Measurements from ENCODE around the gene PNKD. TPM values are rescaled to one million over a fixed set of nuclear protein-coding genes. Genes with fewer than 3 reads are reported as not detected.

PNKD gene
- total RNA-seq, 2 experiments from 2014 or later, result 17.8 to 18.5 TPM

- Mint-ChIP-seq H3K4me1 (peaks cover 24% of the 10 kb centered on the region), H3K27me3 (peaks cover 7% of the 10 kb centered on the region), H3K36me3 (ENCODE audit: low read depth) (no peaks in the 10 kb centered on the region), H3K4me3 (no peak overlapping the region), H3K27ac (no peak overlapping the region), H3K9me3 (ENCODE audit: low read depth) (no peaks in the 10 kb centered on the region)
- no peak for ATAC-seq
- DNase-seq, result no peak
- CTCF ChIA-PET, result interaction anchor here (0.8 kb wide), 1 partner anchor 15 kb away, joined by 3 read pairs; no protein-coding TSS in a partner anchor
- POLR2A ChIA-PET, result no interaction called here
- intact Hi-C loops (cut with DNase I, micrococcal nuclease), result loop anchor here in 1 of 2 experiments (1.0 kb wide), 1 partner anchor 9 kb away; no protein-coding TSS in a partner anchor
Measured at GRCh38 chr2:218328294-218328693, 58.0 kb downstream of the PNKD start.

- ATAC-seq, result no peak
- POLR2A ChIA-PET, result no interaction called here
- DNase-seq, result no peak
- CTCF ChIA-PET, result no interaction called here
- Mint-ChIP-seq H3K4me3 (no peak overlapping the region), H3K27ac (no peak overlapping the region), H3K9me3 (ENCODE audit: low read depth) (no peaks in the 10 kb centered on the region), H3K4me1 (peaks cover 18% of the 10 kb centered on the region), H3K36me3 (ENCODE audit: low read depth) (no peaks in the 10 kb centered on the region), H3K27me3 (no peaks in the 10 kb centered on the region)
- intact Hi-C loops (cut with DNase I, micrococcal nuclease), result no loop called here
Measured at GRCh38 chr2:218329027-218329825, 58.9 kb downstream of the PNKD start.

DNA sequence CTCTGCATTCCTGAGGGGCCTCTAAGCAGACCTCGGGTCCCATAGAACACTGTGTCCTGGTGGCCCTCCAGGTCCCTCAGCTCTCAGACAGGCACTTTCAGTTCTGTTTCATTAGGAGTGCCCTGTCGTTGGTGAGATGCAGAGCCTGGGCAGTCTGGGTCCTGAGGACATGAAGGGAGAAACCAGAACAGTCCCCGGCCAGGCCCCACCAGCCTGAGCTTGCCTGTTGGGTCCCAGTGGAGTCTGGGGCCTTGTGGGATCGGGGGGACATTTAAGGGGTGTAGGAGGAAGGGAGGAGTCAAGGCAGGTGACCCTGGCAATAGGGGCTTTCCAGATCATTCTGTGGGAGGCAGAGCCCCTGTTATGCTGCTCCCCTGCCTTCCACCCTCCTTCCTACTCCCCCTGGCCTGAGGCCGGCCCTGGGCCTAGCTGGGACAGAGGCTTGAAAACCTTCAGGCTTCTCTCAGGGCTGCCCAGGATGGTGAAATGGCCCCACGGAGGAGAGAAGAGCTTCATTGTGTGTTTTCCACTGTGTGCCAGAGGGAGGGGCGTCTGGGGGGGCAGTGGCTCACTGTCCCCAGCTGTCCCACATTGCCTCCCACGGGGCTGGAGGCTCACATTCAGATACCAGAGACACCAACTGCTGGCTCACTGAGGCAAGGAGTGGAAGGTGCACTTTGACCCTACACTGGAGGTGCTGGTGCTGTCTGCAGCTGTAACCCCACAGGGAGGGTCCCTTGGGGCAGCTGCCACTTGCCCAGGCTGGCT lies 59.7 kb downstream of the PNKD start:
- DNase-seq, result no peak
- Mint-ChIP-seq H3K27me3 (no peaks in the 10 kb centered on the region), H3K4me3 (no peak overlapping the region), H3K9me3 (ENCODE audit: low read depth) (no peaks in the 10 kb centered on the region), H3K4me1 (peaks cover 18% of the 10 kb centered on the region), H3K36me3 (ENCODE audit: low read depth) (no peaks in the 10 kb centered on the region), H3K27ac (no peak overlapping the region)
- intact Hi-C loops (cut with DNase I, micrococcal nuclease), result no loop called here
- ATAC-seq, result no peak
- POLR2A ChIA-PET, result interaction anchor here (0.5 kb wide), 1 partner anchor 354 kb away, joined by 4 read pairs; no protein-coding TSS in a partner anchor
- CTCF ChIA-PET, result interaction anchor here (0.5 kb wide), 1 partner anchor 638 kb away, joined by 3 read pairs; no protein-coding TSS in a partner anchor

DNA sequence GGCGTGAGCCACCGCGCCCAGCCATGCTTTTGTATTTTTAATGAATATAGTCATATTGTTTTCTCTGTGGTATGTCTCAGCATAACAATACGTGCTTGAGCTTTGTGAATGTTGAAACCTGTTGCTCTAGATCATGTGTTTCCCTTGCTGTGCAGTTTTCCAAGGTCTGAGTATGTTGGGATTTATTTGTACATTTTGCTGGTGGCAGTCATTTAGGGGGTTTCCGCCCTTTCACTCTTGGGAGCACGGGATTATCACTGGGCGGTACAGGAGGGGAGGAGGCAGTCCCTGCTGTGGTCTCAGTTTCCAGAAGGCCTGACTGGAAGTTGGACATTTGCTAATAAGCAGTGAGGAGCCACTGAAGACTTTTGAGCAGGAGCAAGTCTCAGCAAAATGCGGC lies 61.4 kb downstream of the PNKD start:
- H3K4me1 Mint-ChIP-seq, result peaks cover 8% of the 10 kb centered on the region
- ATAC-seq (no peak), DNase-seq (no peak)
- ChIA-PET POLR2A (no interaction called here), CTCF (no interaction called here)
- no peak overlapping the region for H3K27ac Mint-ChIP-seq
- no peaks in the 10 kb centered on the region for H3K9me3 Mint-ChIP-seq (ENCODE audit: low read depth)
- no peak overlapping the region for H3K4me3 Mint-ChIP-seq
- intact Hi-C loops (cut with DNase I, micrococcal nuclease), result no loop called here
- no peaks in the 10 kb centered on the region for H3K36me3 Mint-ChIP-seq (ENCODE audit: low read depth)
- no peaks in the 10 kb centered on the region for H3K27me3 Mint-ChIP-seq

- ATAC-seq, result no peak
- peaks cover 6% of the 10 kb centered on the region for H3K4me1 Mint-ChIP-seq
- DNase-seq, result no peak
- ChIA-PET POLR2A (no interaction called here), CTCF (interaction anchor here (0.5 kb wide), 1 partner anchor 24 kb away, joined by 3 read pairs; no protein-coding TSS in a partner anchor)
- H3K27me3 Mint-ChIP-seq, result no peaks in the 10 kb centered on the region
- no peaks in the 10 kb centered on the region for H3K9me3 Mint-ChIP-seq (ENCODE audit: low read depth)
- H3K4me3 Mint-ChIP-seq, result no peak overlapping the region
- H3K36me3 Mint-ChIP-seq (ENCODE audit: low read depth), result no peaks in the 10 kb centered on the region
- intact Hi-C loops (cut with DNase I, micrococcal nuclease), result no loop called here
- no peak overlapping the region for H3K27ac Mint-ChIP-seq
Measured at GRCh38 chr2:218332288-218332687, 62.0 kb downstream of the PNKD start.

- CTCF ChIA-PET, result interaction anchor here (0.5 to 2.1 kb wide), 3 partner anchors 25 to 314 kb away, joined by 3 to 5 read pairs (median 3); no protein-coding TSS in a partner anchor
- POLR2A ChIA-PET, result no interaction called here
- Mint-ChIP-seq H3K4me1 (peaks cover 6% of the 10 kb centered on the region), H3K4me3 (no peak overlapping the region), H3K27me3 (no peaks in the 10 kb centered on the region), H3K9me3 (ENCODE audit: low read depth) (no peaks in the 10 kb centered on the region), H3K27ac (no peak overlapping the region), H3K36me3 (ENCODE audit: low read depth) (no peaks in the 10 kb centered on the region)
- peak; percentile 17 for DNase-seq
- ATAC-seq, result peak; percentile 47
- intact Hi-C loops (cut with DNase I, micrococcal nuclease), result no loop called here
Measured at GRCh38 chr2:218332920-218333645, 62.8 kb downstream of the PNKD start.

DNA sequence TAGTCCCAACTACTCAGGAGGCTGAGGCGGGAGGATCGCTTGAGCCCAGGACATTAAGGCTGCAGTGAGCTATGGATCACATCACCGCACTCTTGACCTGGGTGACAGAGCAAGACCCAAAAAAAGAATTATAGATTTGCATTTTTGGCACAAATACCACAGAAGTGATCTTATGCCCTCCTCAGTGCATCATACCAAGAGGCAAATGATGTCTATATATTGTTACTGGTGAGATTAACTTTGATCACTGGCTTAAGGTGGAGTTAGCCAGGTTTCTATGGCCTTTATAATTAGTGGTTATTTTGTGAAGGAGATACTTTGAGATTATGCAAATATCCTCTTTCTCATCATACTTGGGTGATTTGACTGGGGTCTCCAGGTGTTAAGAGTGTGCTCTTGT lies 64.2 kb downstream of the PNKD start:
- Mint-ChIP-seq H3K27ac (no peak overlapping the region), H3K4me3 (no peak overlapping the region), H3K4me1 (peaks cover 6% of the 10 kb centered on the region), H3K27me3 (no peaks in the 10 kb centered on the region), H3K9me3 (ENCODE audit: low read depth) (no peaks in the 10 kb centered on the region), H3K36me3 (ENCODE audit: low read depth) (no peaks in the 10 kb centered on the region)
- no peak for ATAC-seq
- ChIA-PET POLR2A (no interaction called here), CTCF (interaction anchor here (0.6 to 2.1 kb wide), 3 partner anchors 33 to 95 kb away, joined by 3 to 5 read pairs (median 4); no protein-coding TSS in a partner anchor)
- intact Hi-C loops (cut with DNase I, micrococcal nuclease), result no loop called here
- no peak for DNase-seq

- Mint-ChIP-seq H3K36me3 (ENCODE audit: low read depth) (no peaks in the 10 kb centered on the region), H3K9me3 (ENCODE audit: low read depth) (no peaks in the 10 kb centered on the region), H3K27ac (no peak overlapping the region), H3K4me3 (no peak overlapping the region), H3K27me3 (no peaks in the 10 kb centered on the region), H3K4me1 (no peaks in the 10 kb centered on the region)
- ChIA-PET CTCF (no interaction called here), POLR2A (no interaction called here)
- intact Hi-C loops (cut with DNase I, micrococcal nuclease), result no loop called here
- ATAC-seq (no peak), DNase-seq (no peak)
Measured at GRCh38 chr2:218340656-218341055, 70.3 kb downstream of the PNKD start.

GRCh38 chr2:218341381-218341780 lies 71.1 kb downstream of the PNKD start:
- Mint-ChIP-seq H3K36me3 (ENCODE audit: low read depth) (no peaks in the 10 kb centered on the region), H3K4me1 (no peaks in the 10 kb centered on the region), H3K9me3 (ENCODE audit: low read depth) (no peaks in the 10 kb centered on the region), H3K4me3 (no peak overlapping the region), H3K27ac (no peak overlapping the region), H3K27me3 (no peaks in the 10 kb centered on the region)
- intact Hi-C loops (cut with DNase I, micrococcal nuclease), result no loop called here
- DNase-seq (no peak), ATAC-seq (no peak)
- POLR2A ChIA-PET, result no interaction called here
- CTCF ChIA-PET, result no interaction called here

DNA sequence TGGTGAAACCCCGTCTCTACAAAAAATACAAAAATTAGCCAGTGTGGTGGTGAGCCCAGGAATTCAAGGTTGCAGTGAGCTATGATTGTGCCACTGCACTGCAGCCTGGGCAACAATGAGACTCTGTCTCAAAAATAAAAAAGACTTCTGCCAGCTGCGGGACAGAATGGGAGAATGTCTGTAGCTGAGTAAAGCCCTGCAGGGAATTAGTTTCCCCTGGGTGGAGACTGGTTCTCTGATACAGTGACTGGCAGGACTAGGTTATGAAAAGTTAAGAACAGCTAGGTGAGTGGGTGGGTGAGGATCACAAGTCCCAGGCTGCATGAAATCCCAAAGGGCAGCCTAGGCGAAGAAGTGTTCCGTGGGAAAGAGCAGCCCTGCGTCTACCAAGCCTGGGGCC lies 72.5 kb downstream of the PNKD start:
- Mint-ChIP-seq H3K36me3 (ENCODE audit: low read depth) (no peaks in the 10 kb centered on the region), H3K4me1 (no peaks in the 10 kb centered on the region), H3K9me3 (ENCODE audit: low read depth) (no peaks in the 10 kb centered on the region), H3K27me3 (no peaks in the 10 kb centered on the region), H3K27ac (no peak overlapping the region), H3K4me3 (no peak overlapping the region)
- intact Hi-C loops (cut with DNase I, micrococcal nuclease), result no loop called here
- CTCF ChIA-PET, result interaction anchor here (0.9 kb wide), 1 partner anchor 15 kb away, joined by 3 read pairs; no protein-coding TSS in a partner anchor
- POLR2A ChIA-PET, result no interaction called here
- no peak for ATAC-seq
- DNase-seq, result no peak

DNA sequence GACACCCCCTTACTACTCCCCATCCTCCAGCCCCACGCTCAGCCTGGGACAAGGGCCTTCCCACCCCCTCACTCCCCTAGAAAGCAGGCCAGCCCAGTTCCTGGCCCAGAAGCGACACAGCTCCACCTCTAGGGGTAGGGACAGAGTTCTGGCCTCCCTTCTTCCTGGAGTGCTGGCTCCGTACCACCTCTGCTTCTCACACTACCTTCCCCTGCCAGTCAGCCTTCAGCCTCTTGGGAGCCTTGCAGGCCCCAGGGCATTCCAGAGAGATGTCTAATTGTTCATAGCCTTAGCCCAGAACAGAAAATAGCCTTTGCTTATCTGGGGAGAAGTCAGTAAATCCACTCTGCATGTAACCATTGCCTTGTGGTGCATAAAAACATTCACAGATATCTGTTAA lies 73.3 kb downstream of the PNKD start:
- H3K4me3 Mint-ChIP-seq, result no peak overlapping the region
- CTCF ChIA-PET, result interaction anchor here (0.9 kb wide), 1 partner anchor 16 kb away, joined by 3 read pairs; no protein-coding TSS in a partner anchor
- POLR2A ChIA-PET, result no interaction called here
- no peaks in the 10 kb centered on the region for H3K36me3 Mint-ChIP-seq (ENCODE audit: low read depth)
- intact Hi-C loops (cut with DNase I, micrococcal nuclease), result no loop called here
- no peaks in the 10 kb centered on the region for H3K9me3 Mint-ChIP-seq (ENCODE audit: low read depth)
- H3K27ac Mint-ChIP-seq, result no peak overlapping the region
- ATAC-seq (no peak), DNase-seq (no peak)
- no peaks in the 10 kb centered on the region for H3K27me3 Mint-ChIP-seq
- no peaks in the 10 kb centered on the region for H3K4me1 Mint-ChIP-seq
